ENCODE measurements around the gene CNOT3.

The CNOT3 gene

GRCh38 chr19:54189735-54190502 is 52.4 kb downstream of the CNOT3 start (continued):
- TF ChIP-seq ZBTB10 (tag by site-specific recombination; IDR thresholded peaks at IDR 0.05) (peak; percentile 100), GLI4 (tag by site-specific recombination; IDR thresholded peaks at IDR 0.05) (peak; percentile 53; the same call in 1 of the 2 replicates), REPIN1 (tag by site-specific recombination; IDR thresholded peaks at IDR 0.05; ENCODE audit: low read depth) (peak; percentile 52; the same call in 1 of the 2 replicates), KLF10 (tag by site-specific recombination; IDR thresholded peaks at IDR 0.05) (0 out of 2 replicates have a peak, but pooled peaks have one; percentile 25), ZNF10 (tag by site-specific recombination; IDR thresholded peaks at IDR 0.05) (no peak; the same call in 1 of the 2 replicates), ZNF391 (tag by site-specific recombination; IDR thresholded peaks at IDR 0.05; ENCODE audit: borderline replicate concordance, low read depth) (peak; percentile 74; the same call in 1 of the 2 replicates), ZNF133 (tag by site-specific recombination; IDR thresholded peaks at IDR 0.05) (no peak), ZFP41 (tag by site-specific recombination; IDR thresholded peaks at IDR 0.05; ENCODE audit: borderline replicate concordance) (no peak), ZNF280D (tag by site-specific recombination; IDR thresholded peaks at IDR 0.05) (no peak), ZNF704 (tag by site-specific recombination; IDR thresholded peaks at IDR 0.05) (no peak), ZNF175 (tag by site-specific recombination; IDR thresholded peaks at IDR 0.05) (no peak), ZNF155 (tag by site-specific recombination; IDR thresholded peaks at IDR 0.05) (0 out of 2 replicates have a peak, but pooled peaks have one; percentile 22), MZF1 (tag by site-specific recombination; IDR thresholded peaks at IDR 0.05; ENCODE audit: borderline replicate concordance) (no peak), ZBTB11 (tag by site-specific recombination; conservative IDR thresholded peaks at IDR 0.05; ENCODE audit: low read depth) (no peak), ZNF488 (tag by site-specific recombination; IDR thresholded peaks at IDR 0.05) (no peak), ZNF664 (tag by site-specific recombination; IDR thresholded peaks at IDR 0.05) (no peak), ZNF692 (tag by site-specific recombination; IDR thresholded peaks at IDR 0.05) (no peak; the same call in none of the 2 replicates), ZNF791 (tag by site-specific recombination; IDR thresholded peaks at IDR 0.05) (no peak), ZNF654 (tag by site-specific recombination; IDR thresholded peaks at IDR 0.05; ENCODE audit: low read depth) (no peak), ZNF549 (tag by site-specific recombination; IDR thresholded peaks at IDR 0.05) (no peak), ZNF140 (tag by site-specific recombination; IDR thresholded peaks at IDR 0.05) (no peak), MYNN (tag by site-specific recombination; IDR thresholded peaks at IDR 0.05; ENCODE audit: borderline replicate concordance) (no peak), ZNF132 (tag by site-specific recombination; IDR thresholded peaks at IDR 0.05; ENCODE audit: borderline replicate concordance) (no peak), ZNF335 (tag by site-specific recombination; conservative IDR thresholded peaks at IDR 0.05) (peak; percentile 57; the same call in 1 of the 2 replicates), ZNF514 (tag by site-specific recombination; IDR thresholded peaks at IDR 0.05) (no peak), ZNF37A (tag by site-specific recombination; IDR thresholded peaks at IDR 0.05) (no peak), ZNF416 (tag by site-specific recombination; IDR thresholded peaks at IDR 0.05) (no peak)
